Measurements from ENCODE around the gene RAB17.

RAB17 gene

DNA sequence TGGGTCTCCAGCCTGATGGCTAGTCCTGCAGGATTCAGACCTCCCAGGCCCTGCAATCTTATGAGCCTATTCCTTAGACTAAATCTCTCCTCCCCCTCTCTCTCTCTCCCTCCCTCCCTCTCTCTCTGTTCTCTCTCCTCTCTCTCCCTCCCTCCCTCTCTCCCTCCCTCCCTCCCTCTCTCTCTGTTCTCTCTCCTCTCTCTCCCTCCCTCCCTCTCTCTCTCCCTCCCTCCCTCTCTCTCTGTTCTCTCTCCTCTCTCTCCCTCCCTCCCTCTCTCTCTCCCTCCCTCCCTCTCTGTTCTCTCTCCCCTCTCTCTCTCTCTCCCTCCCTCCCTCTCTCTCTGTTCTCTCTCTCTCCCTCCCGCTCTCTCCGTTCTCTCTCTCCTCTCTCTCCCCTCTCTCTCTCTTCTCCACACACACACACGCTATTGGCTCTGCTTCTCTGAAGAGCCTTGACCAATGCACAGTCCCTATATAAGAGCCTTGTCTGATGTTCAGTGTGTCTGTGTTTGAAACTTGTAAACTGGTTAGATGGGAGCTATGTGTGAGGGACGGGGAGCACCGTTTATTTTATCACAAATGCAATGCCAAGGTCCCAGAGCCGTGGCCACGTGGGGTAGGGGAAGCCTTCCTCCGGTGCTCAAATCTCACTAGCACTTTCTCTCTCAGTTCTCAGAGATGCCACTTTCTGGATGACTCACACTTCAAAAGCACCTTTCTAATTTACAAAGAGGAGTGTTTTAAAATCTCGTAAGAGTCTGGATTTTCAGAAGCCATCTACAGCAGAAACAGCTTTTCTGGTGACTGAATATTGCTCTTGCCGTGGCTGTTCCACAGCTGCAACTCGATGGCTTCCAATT, 33.5 kb downstream of the RAB17 start:
- DNase-seq: peak; percentile 26 to 43

- DNase-seq: no peak
Measured at GRCh38 chr2:237555560-237555959, 35.0 kb downstream of the RAB17 start.

DNA sequence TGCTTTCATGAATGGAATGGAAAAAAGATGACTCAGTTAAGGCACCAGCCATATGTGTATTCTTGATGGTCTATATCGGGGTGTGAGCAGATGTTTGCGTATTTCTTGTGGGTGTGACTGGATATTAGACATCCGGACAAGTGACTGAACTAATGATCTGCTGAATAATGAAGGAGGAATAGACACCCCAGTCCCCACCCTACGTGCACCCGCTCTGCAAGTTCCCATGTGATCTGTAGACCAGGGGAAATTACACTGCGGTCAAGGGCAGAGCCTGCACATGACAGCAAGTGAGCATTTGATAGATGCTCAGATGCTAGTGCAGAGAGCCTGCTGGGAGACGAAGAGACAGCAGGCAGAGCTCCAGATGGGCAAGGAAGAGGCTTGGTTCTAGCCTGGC, 36.6 kb downstream of the RAB17 start:
- no peak for DNase-seq

DNA sequence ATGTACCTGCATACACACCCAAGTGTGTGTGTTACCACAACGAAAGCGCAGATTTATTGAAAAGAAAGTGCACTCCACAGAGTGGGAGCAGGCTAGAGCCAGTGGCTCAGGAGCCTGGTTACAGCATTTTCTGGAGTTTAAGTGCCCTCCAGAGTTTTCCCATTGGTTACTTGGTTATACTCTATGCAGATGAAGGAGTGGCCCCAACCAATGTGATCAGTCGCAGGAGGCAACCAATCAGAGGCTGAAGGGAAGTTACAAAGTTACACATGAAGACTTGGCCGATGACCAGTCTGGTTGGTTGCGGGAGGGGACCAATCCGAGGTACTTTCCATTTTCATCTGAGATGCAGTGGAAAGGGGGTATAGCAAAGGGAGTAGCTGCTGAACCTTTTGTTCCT, 37.6 kb downstream of the RAB17 start:
- no peak for DNase-seq

GRCh38 chr2:237551071-237551574, 39.4 kb downstream of the RAB17 start:
- no peak for DNase-seq

DNA sequence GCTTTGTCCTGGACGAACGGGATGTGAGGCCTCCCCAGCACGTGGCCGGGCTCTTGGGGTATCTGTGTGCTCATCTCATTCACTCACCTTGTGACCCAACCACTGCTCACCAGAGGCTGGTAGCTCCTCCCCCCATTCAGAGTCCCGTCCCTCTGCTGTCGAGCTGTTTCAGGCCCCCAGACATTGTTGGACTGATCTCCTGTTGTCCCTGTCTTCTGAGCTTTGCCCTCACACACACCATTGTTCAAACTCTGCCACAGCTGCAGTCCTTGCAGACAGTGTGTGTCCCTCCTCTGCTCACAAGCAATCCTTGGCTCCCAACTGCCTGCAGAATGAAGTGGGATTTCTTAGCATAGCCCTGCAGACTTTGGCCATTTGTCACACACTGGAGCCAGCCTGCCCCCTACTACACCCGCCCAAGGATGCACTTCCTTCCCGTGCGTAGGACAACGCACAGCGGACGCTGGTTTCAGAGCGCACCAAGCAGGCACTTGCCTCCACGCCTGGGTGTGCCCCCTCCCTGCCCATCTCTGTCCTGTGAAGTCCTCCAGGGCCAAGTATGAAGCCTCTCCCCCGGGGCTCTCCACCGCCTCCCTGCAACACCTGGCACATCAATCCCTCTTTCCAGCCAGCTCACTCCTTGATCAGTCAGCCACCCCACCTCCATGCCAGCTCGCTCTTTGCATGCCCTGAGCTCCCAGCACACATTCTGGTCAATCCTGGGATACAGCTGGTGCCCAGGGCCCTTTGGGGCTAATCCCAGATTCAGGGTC, 40.7 kb downstream of the RAB17 start:
- DNase-seq: no peak

- no peak for DNase-seq
Measured at GRCh38 chr2:237549216-237549615, 41.3 kb downstream of the RAB17 start.

- DNase-seq: no peak
Measured at GRCh38 chr2:237547841-237548416, 42.6 kb downstream of the RAB17 start.

GRCh38 chr2:237546876-237547395, 43.6 kb downstream of the RAB17 start:
- DNase-seq: no peak

DNA sequence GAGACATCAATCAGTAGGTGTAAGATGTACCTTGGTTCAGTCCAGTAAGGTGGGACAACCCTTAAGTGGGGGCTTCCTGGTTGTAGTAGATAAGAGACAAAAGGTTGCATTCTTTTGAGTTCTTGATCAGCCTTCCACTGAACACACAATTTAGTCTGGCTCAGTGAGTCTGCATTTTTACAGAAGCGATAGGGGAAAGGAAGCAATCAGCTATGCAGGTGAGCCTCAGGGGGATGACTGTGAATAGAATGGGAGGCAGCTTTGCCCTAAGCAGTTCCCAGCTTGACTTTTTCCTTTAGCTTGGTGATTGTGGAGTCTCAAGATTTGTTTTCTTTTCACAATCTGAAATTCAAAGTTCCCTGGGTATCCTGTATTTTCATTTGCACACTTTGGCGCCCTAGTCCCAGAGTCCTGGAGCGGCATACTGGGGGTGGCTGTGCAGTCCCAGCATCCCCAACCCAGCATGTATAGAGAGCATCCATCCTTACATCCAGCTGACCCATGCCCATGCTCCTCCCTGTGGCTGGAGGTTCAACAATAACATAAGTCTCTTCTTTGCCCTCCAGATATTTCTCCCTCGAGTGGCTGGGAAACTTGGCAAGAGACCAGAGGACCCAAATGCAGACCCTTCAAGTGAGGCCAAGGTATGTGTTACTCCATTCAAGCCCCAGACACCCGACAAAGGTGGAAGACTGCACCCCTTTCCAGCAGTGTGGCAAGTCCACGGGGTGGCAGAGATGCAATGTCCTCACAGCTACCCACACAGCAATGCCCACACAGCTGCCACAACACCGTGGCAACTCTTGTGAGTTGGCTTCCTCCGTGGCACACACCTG, 44.3 kb downstream of the RAB17 start:
- no peak for DNase-seq

- DNase-seq: no peak
Measured at GRCh38 chr2:237542001-237542704, 48.4 kb downstream of the RAB17 start.

DNA sequence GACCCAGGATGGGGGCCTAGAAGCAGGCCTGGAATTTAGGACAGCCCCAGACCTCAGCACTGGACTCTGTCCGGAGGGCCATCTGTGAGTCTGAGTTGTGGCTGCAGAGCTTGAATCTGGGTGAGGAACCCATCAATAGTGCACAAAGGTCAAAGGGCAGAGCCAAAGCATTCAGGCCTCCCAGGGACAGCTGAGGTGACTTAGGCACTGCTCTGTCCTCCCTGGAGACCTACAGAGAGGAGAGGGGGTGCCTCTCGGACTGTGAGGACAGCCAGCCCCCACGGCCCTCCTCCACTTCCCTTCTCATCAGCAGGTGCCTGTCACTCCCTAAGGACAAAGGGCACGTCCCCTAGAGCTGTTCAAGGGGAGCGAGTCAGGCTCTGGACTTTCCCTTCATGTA, 49.3 kb downstream of the RAB17 start:
- no peak for DNase-seq

DNA sequence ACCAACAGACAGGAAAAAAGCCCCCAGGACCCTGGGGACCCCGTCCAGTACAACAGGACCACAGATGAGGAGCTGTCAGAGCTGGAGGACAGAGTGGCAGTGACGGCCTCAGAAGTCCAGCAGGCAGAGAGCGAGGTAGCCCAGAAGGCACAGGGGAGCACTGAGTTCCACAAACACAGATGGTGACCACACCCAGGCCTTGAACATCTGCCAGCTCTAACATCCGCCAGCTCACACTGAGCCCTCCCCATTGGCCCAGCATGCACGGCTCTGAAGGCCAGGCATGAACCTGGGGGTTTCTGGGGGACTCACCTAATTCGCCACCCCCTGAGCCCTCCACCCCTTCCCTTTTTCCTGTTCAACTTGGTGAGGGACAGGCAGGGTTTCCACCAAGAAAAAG, 49.7 kb downstream of the RAB17 start:
- no peak for DNase-seq

DNA sequence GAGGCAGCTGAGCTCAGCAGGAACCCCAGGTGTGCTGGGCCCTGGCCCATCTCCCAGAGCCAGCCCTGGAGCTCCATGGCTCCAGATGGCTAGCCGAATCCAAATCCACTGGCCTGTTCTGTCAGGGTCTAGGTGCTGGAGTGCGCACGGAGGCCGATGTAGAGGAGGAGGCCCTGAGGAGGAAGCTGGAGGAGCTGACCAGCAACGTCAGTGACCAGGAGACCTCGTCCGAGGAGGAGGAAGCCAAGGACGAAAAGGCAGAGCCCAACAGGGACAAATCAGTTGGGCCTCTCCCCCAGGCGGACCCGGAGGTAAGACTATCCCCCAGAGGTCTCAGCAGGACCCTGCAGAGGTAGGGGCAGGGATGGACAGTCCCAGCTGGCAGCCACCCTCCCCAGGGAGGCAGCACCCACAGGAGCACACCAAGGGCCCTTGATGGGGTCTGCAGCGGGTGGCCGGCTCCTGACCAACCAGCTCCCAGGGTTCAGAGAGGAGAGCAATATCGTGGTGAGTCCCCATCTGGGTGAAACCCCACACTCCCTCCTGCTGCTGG, 50.2 kb downstream of the RAB17 start:
- no peak for DNase-seq

DNA sequence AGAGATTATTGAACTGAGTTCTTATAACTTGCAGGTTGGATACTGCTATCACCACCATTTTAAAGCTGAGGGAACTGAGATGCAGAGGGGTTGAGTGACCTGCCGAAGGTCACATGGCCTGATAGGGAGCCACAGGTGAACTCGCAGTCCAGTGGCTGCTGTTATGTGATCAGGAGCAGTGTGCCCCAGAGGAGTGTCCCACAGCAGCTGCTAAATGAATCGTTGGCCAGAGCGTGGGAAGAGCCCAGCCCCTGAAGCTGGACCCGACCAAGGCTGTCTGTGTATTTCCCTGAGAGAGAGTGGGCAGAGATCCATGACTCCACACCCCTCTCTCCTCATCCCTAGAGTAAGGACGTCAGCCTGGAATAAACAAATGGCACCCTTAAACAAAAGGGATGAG, 50.9 kb downstream of the RAB17 start:
- DNase-seq: no peak

GRCh38 chr2:237538901-237539300, 51.6 kb downstream of the RAB17 start:
- DNase-seq: no peak

- DNase-seq: no peak
Measured at GRCh38 chr2:237538001-237538720, 52.4 kb downstream of the RAB17 start.

GRCh38 chr2:237536617-237537016, 53.9 kb downstream of the RAB17 start:
- no peak for DNase-seq

GRCh38 chr2:237536083-237536415, 54.5 kb downstream of the RAB17 start:
- DNase-seq: no peak

DNA sequence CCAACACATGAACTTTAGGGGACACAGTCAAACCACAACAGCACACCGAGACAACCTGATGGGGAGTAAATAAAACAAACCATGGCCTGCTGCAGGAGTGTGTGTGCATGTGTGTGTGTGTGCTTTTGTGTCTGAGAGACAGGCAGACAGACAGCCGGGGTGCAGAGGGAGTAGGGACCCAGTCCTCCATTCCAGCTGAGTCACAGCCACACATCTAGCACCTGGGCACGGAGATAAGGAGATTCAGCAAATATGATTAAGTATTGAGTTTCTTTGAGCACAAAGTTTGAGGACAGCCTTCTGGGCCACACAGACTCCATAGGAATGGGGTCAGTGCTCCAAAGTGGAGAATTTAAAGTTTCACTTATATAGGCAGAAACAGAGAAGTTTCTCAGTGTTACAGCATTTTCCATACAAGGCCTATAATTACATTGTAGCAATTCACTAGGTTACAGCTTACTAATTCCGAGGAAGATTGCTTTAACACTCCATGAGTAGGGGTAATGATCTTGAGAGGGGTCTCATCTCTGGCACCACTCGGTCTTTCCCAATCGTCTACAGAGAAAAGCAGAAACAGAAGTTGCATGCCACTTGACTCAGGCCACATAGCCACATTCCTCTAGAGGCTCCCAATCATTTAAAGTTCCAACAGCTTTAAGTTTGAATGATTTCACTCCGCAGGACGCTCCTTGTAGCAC, 55.0 kb downstream of the RAB17 start:
- no peak for DNase-seq

All from activated CD4-positive, alpha-beta T cell treated with anti-CD3 and anti-CD28 coated beads, Interleukin-2, amount 50 U/mL, for 4 hours (primary cell).